ENCODE measurements around the gene WFIKKN2.

Gene WFIKKN2

GRCh38 chr17:50830994-50831393 lies 4.4 kb upstream of the WFIKKN2 start:
- no peak for TF ChIP-seq REST (IDR thresholded peaks at IDR 0.05; ENCODE audit: insufficient read depth in 1 of 2, low read depth in 2 of 2, low read length in 2 of 2)
- no peak for TF ChIP-seq SIN3A (IDR thresholded peaks at IDR 0.05; ENCODE audit: borderline replicate concordance, insufficient read depth, low read length)
- TF ChIP-seq POLR2AphosphoS5 (IDR thresholded peaks at IDR 0.05; ENCODE audit: low read depth, low read length) = no peak
- no peak for TF ChIP-seq TAF1 (IDR thresholded peaks at IDR 0.05; ENCODE audit: borderline replicate concordance, insufficient read depth, low read length)
- no peak for TF ChIP-seq FOXP2 (optimal IDR thresholded peaks at IDR 0.05; ENCODE audit: borderline replicate concordance, extremely low read depth, extremely low read length, insufficient read depth)

GRCh38 chr17:50831471-50831928 lies 3.9 kb upstream of the WFIKKN2 start:
- TF ChIP-seq SIN3A (IDR thresholded peaks at IDR 0.05; ENCODE audit: borderline replicate concordance, insufficient read depth, low read length) (no peak), TAF1 (IDR thresholded peaks at IDR 0.05; ENCODE audit: borderline replicate concordance, insufficient read depth, low read length) (no peak), FOXP2 (optimal IDR thresholded peaks at IDR 0.05; ENCODE audit: borderline replicate concordance, extremely low read depth, extremely low read length, insufficient read depth) (no peak), REST (IDR thresholded peaks at IDR 0.05; ENCODE audit: insufficient read depth in 1 of 2, low read depth in 2 of 2, low read length in 2 of 2) (no peak), POLR2AphosphoS5 (IDR thresholded peaks at IDR 0.05; ENCODE audit: low read depth, low read length) (no peak)

- TF ChIP-seq SIN3A (IDR thresholded peaks at IDR 0.05; ENCODE audit: borderline replicate concordance, insufficient read depth, low read length) = no peak
- no peak for TF ChIP-seq POLR2AphosphoS5 (IDR thresholded peaks at IDR 0.05; ENCODE audit: low read depth, low read length)
- no peak for TF ChIP-seq TAF1 (IDR thresholded peaks at IDR 0.05; ENCODE audit: borderline replicate concordance, insufficient read depth, low read length)
- TF ChIP-seq REST (IDR thresholded peaks at IDR 0.05; ENCODE audit: insufficient read depth in 1 of 2, low read depth in 2 of 2, low read length in 2 of 2) = no peak
- TF ChIP-seq FOXP2 (optimal IDR thresholded peaks at IDR 0.05; ENCODE audit: borderline replicate concordance, extremely low read depth, extremely low read length, insufficient read depth) = no peak
Measured at GRCh38 chr17:50832267-50832863, 3.0 kb upstream of the WFIKKN2 start.

- TF ChIP-seq SIN3A (IDR thresholded peaks at IDR 0.05; ENCODE audit: borderline replicate concordance, insufficient read depth, low read length) = no peak
- TF ChIP-seq TAF1 (IDR thresholded peaks at IDR 0.05; ENCODE audit: borderline replicate concordance, insufficient read depth, low read length) = no peak
- no peak for TF ChIP-seq REST (IDR thresholded peaks at IDR 0.05; ENCODE audit: insufficient read depth in 1 of 2, low read depth in 2 of 2, low read length in 2 of 2)
- no peak for TF ChIP-seq FOXP2 (optimal IDR thresholded peaks at IDR 0.05; ENCODE audit: borderline replicate concordance, extremely low read depth, extremely low read length, insufficient read depth)
- no peak for TF ChIP-seq POLR2AphosphoS5 (IDR thresholded peaks at IDR 0.05; ENCODE audit: low read depth, low read length)
Measured at GRCh38 chr17:50832864-50833381, 2.5 kb upstream of the WFIKKN2 start.
